ENCODE data around the gene LEF1.
"Not testable (repeated sequence)": the region's sequence is repeated elsewhere in the genome, so short reads cannot be mapped to it uniquely, and the experiment has no call there.

The LEF1 gene

GRCh38 chr4:108024085-108024877, 144.5 kb downstream of the LEF1 start:
- DNase-seq, result no peak
- no peak overlapping the region for H3K4me3 ChIP-seq (ENCODE audit: low read depth, low read length)
- no peaks in the 10 kb centered on the region for H3K27me3 ChIP-seq (replicated peaks)
- no peak overlapping the region for H3K27ac ChIP-seq
- no peaks in the 10 kb centered on the region for H3K36me3 ChIP-seq (replicated peaks)
- TF ChIP-seq CTCF (IDR thresholded peaks at IDR 0.05; ENCODE audit: low read depth, low read length, missing control alignments), result no peak
- in situ Hi-C loops (cut with HindIII; ENCODE audit: low pct_ligation_motif_present, low sequenced_read_pairs), result no loop called here

GRCh38 chr4:108018884-108019187, 149.9 kb downstream of the LEF1 start:
- Histone ChIP-seq H3K27ac (no peak overlapping the region), H3K27me3 (replicated peaks) (no peaks in the 10 kb centered on the region), H3K36me3 (replicated peaks) (no peaks in the 10 kb centered on the region), H3K4me3 (ENCODE audit: low read depth, low read length) (no peak overlapping the region)
- no peak for DNase-seq
- no peak for TF ChIP-seq CTCF (IDR thresholded peaks at IDR 0.05; ENCODE audit: low read depth, low read length, missing control alignments)
- in situ Hi-C loops (cut with HindIII; ENCODE audit: low pct_ligation_motif_present, low sequenced_read_pairs), result no loop called here

GRCh38 chr4:108018040-108018883, 150.5 kb downstream of the LEF1 start:
- Histone ChIP-seq H3K4me3 (ENCODE audit: low read depth, low read length) (no peak overlapping the region), H3K36me3 (replicated peaks) (no peaks in the 10 kb centered on the region), H3K27me3 (replicated peaks) (no peaks in the 10 kb centered on the region), H3K27ac (no peak overlapping the region)
- peak; percentile 83 for TF ChIP-seq CTCF (IDR thresholded peaks at IDR 0.05; ENCODE audit: low read depth, low read length, missing control alignments)
- peak; percentile 82 for DNase-seq
- in situ Hi-C loops (cut with HindIII; ENCODE audit: low pct_ligation_motif_present, low sequenced_read_pairs), result no loop called here

DNA sequence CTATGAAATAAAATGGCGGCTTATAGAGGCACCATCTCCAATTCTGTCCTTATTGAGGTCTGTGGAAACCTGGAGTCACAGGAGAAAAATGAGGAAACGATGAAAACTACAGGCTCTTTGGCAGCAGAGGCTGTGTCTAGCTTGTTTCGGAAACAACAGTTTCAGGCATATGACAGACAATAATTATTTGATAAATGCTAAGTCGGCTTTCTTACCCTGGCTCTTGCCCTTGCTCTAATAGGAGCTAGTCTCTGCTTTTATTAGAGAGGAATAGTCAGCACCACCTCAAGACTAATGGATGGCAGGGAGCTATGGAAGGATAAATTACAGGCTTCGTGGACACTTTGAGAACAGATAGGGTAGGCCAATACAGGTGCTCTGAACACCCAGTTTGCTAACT, 154.8 kb downstream of the LEF1 start:
- Histone ChIP-seq H3K27me3 (replicated peaks) (no peaks in the 10 kb centered on the region), H3K36me3 (replicated peaks) (no peaks in the 10 kb centered on the region), H3K4me3 (ENCODE audit: low read depth, low read length) (no peak overlapping the region), H3K27ac (no peak overlapping the region)
- DNase-seq, result no peak
- in situ Hi-C loops (cut with HindIII; ENCODE audit: low pct_ligation_motif_present, low sequenced_read_pairs), result no loop called here
- TF ChIP-seq CTCF (IDR thresholded peaks at IDR 0.05; ENCODE audit: low read depth, low read length, missing control alignments), result no peak

DNA sequence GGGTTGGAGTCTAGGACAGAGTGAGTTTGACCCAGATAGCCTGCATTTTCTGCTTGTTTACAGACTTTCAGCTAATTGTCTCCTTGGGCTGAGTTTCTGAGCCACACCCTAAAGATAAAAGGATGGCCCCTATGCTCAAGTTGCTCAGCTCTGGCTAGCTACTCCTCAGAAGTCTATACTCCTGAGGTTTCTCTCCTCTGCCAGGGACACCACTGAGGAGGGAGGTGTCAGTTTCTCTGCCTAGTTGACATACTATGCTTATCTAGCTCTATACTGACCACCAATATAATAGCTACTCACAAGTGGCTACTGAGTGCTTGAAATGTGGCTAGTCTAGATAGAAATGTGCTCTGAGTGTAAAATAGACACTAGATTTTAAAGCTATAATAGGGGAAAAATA, 155.4 kb downstream of the LEF1 start:
- Histone ChIP-seq H3K36me3 (replicated peaks) (no peaks in the 10 kb centered on the region), H3K4me3 (ENCODE audit: low read depth, low read length) (no peak overlapping the region), H3K27ac (no peak overlapping the region), H3K27me3 (replicated peaks) (no peaks in the 10 kb centered on the region)
- no peak for DNase-seq
- in situ Hi-C loops (cut with HindIII; ENCODE audit: low pct_ligation_motif_present, low sequenced_read_pairs), result no loop called here
- TF ChIP-seq CTCF (IDR thresholded peaks at IDR 0.05; ENCODE audit: low read depth, low read length, missing control alignments), result no peak

DNA sequence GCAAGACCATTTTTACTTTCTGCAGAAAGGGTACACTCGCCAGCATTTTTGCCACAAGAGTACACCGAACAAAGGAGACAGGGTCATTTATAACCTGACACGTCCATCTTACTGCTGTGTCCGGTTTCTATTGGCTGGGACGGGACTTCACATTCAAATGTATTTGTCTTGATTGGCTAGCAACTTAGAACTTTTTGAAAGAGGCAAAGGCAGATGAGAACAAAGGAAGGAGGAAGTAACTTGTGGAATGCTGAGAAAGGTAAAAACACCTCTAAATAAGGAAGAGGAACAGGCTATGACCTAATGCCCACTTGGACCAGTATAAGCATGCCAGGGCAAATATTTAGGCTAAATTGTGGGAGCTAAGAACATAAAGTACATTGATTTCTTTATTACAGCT, 156.3 kb downstream of the LEF1 start:
- DNase-seq; in situ Hi-C loops (cut with HindIII; ENCODE audit: low pct_ligation_motif_present, low sequenced_read_pairs); H3K27me3 ChIP-seq (replicated peaks); H3K4me3 ChIP-seq (ENCODE audit: low read depth, low read length); H3K36me3 ChIP-seq (replicated peaks); H3K27ac ChIP-seq: not testable (repeated sequence)

All from brain microvascular endothelial cell (primary cell).